NOMO-1 (cell line): Measurements from ENCODE around the gene MBP.

Source experiments
- DNase-seq, 2 experiments: peaks; one replicate each; lab custom pipeline; 2025; ENCODE audit not compliant: unreplicated experiment in 2 of 2; lab: John Stamatoyannopoulos, UW

Gene MBP

DNA sequence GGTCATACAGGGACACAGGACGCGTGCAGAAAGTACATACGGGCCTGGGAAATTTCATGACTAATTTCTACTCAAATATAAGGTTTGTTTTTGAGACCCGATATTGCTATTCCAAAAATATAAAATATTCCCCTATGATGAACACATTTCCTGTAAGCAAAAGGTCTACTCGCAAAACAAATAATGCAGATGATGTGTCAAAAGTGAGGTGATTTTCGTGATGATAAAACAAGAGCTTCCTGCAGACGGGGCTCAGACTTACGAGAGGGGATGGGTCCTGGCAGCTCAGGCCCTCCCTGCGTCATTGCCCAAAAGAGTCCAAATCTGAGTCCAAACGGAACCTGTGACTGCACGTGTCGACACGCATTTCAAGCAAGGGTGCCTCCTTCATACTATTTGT lies 62.7 kb downstream of the MBP start:
- DNase-seq: no peak

DNA sequence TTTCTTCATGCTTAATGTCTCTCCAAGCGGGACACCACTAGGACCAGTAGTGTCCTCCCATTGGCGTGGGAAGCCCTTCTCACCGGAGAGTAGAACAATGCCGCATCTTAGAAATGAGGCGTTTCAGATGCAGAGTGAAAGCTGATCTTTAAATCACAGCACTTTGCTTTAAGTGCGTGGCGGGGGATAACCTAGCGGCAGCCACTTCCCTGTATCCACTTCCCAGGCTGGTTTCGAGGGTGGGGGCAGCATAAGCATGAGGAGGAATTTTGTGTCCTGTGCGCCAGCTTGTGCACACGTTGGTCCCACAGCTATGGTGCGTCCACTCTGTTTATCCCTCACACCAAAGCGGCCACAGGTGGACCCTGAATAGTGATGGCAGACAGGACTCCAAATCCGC lies 63.1 kb downstream of the MBP start:
- DNase-seq: no peak

DNA sequence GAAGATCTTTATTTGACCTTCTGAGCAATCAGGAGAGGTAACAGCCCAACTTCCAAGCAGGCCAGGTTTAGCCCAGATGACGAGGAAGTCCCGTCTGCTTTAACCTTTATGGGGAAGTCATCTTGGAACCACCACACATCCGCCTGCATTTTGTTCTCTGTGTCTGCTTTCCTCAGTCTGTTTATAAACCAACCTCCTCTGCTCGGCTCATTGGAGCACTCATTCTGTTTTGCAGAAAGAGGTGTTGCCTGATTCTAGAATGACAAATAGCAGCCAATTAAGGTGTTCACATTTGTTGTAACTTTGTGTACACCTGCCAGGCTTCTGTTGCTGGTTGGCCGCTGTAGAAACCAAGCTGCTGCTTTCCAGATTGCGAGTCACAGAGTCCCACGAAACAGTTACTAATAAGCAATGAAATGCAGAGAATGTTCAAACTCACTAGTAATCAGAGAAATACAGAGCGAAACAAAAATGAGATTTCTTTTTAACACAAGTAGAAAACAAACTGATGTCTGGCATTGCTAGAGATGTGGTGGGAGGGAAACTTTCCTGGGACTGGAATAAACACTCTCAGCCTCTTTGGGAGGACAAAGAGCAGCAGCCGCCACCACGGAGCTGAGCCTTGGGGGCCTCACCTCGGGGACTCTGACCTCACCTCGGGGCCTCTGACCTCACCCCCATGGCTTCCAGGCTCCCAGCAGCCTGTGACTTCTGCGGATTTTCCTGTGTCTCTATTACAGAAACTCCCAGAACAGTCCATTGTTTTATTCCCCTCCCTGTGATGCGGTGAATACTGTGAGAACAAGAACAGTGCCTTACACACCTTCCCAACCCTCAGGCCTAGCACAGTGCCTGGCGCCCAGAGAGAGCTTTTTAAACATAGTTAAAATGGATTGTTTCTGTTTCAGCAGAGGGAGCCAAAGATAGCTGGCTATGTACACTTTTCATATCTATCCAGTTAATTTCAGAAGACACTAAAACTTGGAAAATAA lies 64.0 kb downstream of the MBP start:
- peak in 1 of 2 experiments; percentile 32 for DNase-seq

DNA sequence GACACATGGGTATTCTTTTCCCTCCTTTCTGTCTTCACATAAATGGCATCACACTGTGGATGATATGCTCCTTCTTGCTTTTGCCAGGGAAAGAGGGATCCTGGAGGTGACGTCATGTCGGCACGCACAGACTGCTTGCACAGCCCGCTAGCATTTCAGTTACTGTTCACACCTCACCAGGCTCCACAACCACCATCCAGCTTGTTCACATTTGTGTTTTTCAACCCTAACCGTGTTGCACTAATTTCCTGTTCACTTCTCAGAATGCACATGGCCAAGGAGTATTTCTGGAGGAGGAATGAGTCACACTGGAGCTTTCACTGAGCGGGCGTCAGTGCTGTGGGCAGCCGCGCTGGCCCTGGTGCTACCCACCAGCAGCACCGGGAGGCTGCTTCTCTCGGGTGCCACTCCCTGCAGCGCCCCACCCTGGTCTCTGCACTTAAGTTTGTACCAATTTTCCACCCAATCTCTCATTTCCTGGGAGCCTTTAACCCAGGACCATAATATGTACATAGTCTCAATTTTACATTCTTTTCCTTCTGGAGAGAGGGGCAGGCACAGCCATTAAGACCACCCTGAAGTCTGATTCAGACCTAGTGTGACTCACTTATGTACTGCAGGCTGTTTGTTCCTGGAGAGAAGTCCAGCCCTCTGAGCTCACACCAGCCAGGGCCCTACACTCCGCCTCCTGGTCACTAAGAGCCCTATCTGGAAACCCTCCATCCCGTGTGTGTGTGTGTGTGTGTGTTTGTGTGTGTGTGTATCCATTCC lies 65.1 kb downstream of the MBP start:
- peak; percentile 31 to 47 for DNase-seq

DNA sequence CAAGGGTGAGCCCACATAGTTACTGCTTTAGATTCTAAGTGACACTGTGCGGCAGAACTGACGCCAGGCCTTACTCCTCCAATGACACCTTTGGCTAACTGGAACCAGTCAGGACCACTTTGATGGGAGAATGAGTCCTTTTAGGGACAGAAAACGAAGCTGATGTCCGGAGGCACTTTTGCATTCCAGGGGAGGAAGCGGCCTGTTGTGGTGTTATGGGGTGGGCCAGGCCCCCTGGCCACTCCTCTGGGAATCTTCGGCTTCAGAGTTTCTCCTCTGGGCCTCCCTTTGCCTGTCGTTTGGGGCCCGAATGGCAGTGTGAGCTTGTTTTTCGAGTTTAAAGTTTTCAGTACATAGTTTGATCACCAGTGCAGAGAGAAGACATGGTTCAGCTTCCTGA lies 65.9 kb downstream of the MBP start:
- DNase-seq: no peak

DNA sequence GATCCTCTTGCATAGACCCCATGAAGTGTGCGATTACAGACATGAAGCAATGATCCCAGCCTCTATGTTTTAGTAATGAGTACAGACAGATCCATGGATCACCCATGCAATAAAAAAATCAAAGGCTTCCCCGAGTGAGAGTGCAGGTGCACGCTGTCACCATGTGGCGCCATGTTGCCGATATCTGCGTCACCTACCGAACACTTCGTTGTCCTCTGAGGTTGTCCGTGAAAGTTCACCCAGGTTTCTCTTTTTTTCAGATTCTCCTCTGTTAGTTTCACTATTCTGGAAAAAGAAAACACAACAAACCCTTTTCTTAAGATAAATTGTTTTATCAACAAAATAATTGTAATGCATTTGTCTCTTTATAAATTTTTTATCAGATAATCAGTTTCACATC lies 66.5 kb downstream of the MBP start:
- no peak for DNase-seq

DNA sequence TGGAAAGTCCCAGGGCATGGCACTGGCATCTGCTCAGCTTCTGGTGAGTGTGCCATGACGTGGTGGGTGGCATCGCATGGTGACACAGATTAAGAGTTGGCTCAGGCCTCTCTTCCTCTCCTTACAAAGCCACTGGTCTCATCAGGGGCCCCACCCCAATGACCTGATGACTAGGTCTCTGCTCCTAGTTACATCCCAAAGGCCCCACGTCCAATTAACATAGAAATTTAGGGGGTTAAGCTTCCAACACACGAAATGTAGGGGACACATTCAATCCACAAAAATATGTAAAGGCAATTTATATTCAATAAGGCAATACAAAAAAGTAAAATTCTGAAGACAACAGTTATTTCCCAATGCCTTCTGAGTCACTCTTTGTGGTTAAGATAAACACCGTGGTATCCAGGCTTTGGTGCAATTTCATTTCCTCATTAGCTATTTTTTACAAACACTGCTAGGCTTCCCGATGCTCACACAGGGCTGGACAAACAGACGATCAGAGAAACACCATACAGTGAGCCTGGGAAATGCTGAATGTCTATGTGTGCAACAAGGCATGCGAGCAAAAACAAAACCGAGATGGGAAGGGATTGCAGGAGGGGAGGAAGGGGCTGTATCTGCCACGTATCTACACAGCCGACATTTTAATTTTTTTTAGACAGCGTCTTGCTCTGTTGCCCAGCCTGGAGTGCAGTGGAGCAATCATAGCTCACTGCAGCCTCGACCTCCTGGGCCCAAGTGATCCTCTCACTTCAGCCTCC lies 67.2 kb downstream of the MBP start:
- peak; percentile 90 to 99 for DNase-seq

DNA sequence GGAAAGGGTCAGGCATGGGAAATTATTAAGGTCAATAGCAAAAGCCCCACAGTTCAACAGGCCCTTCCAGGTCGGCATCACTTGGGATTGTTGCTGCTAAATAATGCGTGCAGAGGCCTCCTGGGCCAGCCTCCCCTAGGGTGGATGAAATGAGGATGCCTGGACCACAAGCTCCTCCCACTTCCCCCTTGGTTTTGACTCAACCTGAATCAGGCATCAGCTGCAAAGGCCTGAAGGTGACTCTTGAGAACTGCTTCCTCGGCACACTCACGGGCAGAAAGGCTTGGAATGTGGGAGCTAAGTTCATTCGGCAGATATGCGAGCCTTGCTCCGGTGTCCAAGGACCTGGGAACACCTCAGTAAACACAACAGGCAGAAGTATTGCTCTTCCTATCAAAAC lies 69.3 kb downstream of the MBP start:
- peak; percentile 60 to 70 for DNase-seq

DNA sequence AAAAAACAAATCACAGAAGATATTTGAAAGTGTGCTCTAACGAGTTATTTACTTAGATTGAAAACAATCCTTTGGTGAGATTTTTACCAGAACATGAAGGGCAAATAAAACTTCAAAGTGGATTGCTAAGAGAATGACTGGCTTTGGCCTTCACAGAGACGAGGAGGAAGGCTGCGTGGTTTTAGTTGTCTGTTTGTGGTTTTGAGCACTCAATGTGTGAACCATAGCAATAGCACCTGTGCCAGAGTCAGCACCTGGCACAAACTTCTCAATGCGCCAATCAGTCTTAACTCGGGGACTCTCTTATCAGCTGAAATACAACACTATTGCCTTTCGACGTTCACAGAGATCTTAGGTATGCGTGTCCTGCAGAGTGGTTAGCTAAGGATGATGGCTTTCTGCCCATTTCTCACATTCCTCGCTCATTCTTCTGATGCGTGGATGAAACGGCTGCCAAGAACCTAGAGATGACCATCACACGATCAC lies 70.0 kb downstream of the MBP start:
- no peak for DNase-seq

DNA sequence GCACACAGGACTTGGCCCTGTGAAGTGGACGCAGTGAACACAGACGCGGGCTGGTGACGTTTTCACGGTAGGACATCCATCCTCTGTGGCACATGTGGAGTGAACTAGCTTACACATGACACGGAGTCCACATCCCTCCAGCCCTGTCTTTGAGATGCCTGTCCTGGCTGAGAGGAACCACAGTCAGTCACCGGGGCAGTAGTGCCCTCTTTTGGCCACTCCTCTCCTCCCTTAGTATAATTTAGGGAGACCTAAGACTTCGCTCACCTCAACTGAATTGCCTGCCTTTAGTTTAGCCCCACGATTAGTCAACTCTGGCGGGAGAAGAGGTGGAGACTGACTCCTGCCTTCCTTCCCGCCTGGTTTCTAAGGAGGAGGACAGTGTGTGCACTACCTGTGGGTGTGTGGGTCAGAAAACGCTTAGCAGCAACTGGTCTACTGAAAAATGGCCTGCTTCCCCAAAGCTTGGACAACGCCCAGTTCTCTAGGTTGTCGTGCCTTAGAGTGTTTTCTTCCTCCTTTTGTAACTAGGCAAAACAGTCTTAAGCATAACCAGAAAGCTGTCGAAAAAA lies 70.6 kb downstream of the MBP start:
- peak; percentile 86 to 87 for DNase-seq

DNA sequence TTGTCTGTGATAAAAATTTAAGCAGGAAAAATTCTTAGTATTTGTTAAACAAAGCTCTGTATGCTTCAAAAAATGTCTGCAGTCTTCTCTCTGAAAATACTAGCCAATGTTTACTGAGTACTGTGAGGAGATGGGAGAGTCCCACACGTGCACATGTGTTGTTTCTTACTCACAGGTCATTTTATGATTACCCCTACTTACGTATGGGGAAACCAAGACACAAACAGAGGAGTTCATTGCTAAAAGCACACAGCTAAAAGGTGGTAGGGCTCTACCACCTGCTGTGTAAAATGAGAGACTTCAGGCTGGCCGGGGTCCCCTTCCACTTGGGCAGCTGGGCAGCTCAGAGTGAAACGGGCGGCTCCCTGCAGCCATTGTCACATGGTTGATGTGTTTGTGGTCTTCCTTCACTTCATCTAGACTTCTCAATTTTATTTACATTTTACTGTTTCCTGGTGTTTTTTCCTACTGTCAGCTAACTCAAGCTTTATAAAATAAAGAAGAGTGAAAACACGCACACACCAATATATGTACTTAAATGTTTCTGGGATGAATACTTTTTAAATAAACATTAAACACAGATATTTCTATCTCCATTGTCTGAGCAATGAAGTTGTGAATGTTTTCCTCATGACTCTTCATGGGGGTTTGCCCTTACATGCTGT lies 71.2 kb downstream of the MBP start:
- DNase-seq: no peak

DNA sequence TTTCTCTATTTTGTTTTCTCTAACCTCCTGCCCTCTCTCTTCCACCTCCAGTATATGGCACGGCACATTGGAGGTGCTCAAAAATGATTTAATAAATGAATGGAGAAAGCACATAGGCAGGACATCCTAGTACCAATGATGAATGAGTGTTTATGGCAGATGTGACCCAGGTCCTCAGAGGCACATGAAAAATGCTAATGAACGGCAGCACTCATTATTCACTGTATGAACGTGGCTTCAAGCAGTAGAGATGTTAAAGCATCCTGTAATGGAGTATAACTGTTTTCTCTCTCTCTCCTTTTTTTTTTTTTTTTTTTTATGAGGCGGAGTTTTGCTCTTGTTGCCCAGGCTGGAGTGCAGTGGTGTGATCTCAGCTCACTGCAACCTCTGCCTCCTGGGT lies 72.4 kb downstream of the MBP start:
- DNase-seq: no peak

DNA sequence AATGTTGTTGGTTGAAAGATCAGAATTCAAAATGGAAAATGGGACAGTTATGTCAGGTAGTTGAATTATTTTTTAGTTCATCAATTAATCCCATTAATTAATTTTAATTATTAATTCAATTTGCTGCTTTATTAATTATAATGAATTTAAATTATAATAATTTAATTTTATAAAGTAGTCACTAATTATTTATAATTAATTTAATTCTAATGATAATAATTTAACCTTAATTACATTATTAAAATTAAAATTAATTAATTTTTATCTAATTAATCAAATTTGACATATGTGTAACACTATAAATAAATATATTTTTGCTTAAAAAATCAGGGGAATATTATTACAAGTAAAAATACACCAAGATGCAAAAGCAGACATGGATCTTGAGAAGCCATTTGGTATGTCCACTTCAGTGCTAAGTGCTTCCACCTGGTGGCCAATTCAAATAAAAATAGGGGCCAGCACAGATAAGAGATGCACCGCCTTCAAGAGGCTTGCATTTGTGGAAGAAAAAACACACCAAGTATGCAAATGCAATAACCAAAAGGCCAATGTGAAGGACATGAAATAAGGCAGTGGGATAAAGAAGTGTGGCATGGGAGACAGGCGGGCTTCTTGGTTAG lies 73.2 kb downstream of the MBP start:
- DNase-seq: peak; percentile 43 to 56

DNA sequence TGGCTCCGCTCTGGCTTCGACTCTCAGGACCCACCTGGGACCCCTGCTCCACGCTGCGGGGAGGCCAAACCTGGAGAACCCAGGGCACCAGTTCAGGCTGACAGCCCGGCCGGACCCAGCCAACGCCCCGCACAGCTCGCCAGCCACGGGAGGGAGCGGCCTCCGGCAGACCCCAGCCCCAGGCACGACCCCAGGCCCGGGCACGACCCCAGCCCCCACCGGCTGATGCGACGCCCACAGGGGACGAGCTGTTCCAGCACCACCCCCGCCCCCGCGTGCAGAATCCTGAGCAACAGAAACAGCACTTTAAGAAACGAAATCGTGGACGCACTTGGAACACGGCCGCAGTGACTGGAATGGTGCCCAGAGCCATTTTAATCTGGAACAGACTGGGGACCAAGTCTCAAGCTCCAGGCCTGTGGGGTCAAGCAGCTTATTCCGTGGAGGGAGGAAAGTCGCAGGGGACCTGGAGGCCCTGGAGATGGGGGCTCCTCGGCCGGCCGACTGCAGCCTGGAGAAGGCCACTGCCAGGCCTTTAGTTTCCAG lies 74.2 kb downstream of the MBP start:
- no peak for DNase-seq

DNA sequence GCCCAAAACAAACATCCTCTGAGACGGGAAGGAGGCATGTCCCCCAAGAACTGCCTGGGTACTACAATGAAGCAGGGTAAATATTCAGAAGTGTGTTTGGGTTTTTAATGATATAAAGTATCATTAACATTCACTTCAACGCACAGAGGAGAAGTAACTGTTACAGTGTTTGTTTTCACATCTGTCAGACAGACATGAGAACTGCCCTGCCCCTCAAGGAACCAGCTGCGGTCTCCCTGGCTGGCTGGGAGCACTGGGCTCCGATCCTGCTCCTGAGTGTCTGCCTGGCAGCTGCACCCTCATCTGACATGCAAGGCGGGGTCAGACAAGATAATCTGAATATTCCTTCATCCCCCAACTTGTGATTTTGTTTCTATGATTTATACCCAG lies 75.6 kb downstream of the MBP start:
- DNase-seq: peak in 1 of 2 experiments; percentile 3

DNA sequence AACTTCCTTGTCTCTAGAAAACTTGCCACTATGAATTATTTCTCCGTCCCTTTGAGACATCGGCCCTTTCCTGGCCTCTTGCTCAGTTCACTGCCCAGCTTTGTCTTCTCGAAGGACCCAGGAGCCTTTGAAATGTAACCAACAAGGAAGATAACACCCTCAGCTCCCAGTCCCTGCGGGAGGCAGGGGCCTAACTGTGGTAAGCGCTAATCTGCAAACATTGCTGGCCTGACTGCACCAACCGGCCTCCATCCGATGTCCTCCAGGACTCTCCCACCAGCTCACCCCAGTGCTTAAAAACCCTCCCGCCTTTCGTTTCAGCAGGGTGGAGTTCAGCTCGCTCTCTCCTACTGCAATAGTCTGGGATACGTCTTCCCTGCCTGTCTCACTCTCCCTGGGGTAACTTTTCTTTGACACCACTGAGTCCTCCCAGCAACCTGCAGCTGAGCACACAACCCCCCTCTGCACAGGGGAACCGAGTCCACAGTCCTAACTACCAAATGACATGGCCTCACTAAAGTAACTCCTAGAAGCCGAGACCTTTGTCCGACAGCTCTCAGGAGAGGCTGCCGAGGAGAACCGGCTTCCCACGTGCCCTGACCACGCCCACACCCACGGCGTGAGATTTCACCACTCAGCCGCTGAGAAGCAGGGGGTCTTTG lies 76.1 kb downstream of the MBP start:
- no peak for DNase-seq

DNA sequence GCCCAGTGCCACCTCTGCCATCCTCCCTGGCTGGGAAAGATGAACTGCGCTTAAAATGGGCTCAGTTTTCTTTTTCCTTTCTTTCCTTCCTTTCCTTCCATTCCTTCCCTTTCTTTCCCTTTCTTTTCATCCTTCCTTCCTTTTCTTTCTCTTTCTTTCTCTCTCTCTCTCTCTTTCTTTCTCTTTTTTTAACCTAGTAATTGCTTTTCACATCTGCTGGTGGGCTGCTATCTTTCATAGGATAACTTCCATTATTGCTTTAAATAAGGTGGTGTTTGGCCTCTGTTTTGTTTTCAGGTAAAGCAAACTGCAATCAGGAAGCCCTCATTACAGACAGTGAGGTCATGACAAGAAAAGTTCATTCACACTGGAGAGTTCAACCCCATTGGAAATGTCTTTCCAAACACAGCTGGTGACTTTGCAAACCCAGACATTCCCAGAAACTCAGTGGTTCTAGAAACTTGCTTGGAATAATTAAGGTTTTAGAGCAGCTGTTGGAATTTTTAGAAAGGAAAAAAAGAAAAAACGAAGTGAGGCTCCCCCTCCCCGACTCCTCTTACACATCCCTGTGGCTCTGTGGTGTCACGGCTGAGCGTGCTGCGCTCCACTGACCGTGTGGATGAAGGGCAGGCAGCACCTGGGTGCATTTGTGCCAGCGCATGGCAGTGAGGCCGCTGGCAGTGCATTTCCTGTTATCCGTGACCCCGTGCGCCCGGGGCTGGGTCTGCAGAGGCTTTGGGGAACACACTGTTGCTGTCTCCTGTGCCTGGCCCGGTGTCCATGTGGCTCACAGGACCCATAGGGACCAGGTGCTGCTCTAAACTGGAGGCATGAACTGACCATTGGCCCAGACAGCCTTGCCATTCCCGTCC lies 76.9 kb downstream of the MBP start:
- no peak for DNase-seq
